Measurements from ENCODE around the gene U2AF1L4. TPM values are rescaled to one million over a fixed set of nuclear protein-coding genes. Genes with fewer than 3 reads are reported as not detected.

The U2AF1L4 gene
- total and polyA plus RNA-seq, 4 donors = 13.0 to 25.5 (median 17.8) TPM

- H3K9me3 ChIP-seq (ENCODE audit: control insufficient read depth in 4 of 4, insufficient read depth in 3 of 4, low read length in 3 of 4) = no peaks in the 10 kb centered on the region
- peaks cover 0 to 29% (median 20%) of the 10 kb centered on the region in 4 donors for H3K36me3 ChIP-seq (ENCODE audit: control insufficient read depth in 4 of 4, insufficient read depth in 4 of 4, low read length in 4 of 4)
- no peak overlapping the region for H3K4me3 ChIP-seq
- ATAC-seq (ENCODE audit: insufficient read depth, low FRiP score) (no peak), DNase-seq (no peak)
- TF ChIP-seq CTCF (IDR thresholded peaks at IDR 0.05; ENCODE audit: control extremely low read depth, extremely low read depth) = no peak
- no peaks in the 10 kb centered on the region for H3K27me3 ChIP-seq (ENCODE audit: control insufficient read depth in 3 of 3, insufficient read depth in 3 of 3, low read length in 2 of 3)
- H3K9ac ChIP-seq (ENCODE audit: insufficient read depth in 1 of 2, low read length in 2 of 2) = no peak overlapping the region
- H3K27ac ChIP-seq (ENCODE audit: low read depth in 1 of 2, low read length in 1 of 2) = no peak overlapping the region
- H3K4me1 ChIP-seq (ENCODE audit: control insufficient read depth in 5 of 5, insufficient read depth in 5 of 5, low read length in 5 of 5) = peaks cover 0 to 20% (median 6%) of the 10 kb centered on the region in 5 donors
- 83 to 89% methylated on average over 7 of the region's 7 CpGs for WGBS, 2 donors
These were observed 32.7 kb upstream of the U2AF1L4 start for GRCh38 chr19:35777961-35778360.

DNA sequence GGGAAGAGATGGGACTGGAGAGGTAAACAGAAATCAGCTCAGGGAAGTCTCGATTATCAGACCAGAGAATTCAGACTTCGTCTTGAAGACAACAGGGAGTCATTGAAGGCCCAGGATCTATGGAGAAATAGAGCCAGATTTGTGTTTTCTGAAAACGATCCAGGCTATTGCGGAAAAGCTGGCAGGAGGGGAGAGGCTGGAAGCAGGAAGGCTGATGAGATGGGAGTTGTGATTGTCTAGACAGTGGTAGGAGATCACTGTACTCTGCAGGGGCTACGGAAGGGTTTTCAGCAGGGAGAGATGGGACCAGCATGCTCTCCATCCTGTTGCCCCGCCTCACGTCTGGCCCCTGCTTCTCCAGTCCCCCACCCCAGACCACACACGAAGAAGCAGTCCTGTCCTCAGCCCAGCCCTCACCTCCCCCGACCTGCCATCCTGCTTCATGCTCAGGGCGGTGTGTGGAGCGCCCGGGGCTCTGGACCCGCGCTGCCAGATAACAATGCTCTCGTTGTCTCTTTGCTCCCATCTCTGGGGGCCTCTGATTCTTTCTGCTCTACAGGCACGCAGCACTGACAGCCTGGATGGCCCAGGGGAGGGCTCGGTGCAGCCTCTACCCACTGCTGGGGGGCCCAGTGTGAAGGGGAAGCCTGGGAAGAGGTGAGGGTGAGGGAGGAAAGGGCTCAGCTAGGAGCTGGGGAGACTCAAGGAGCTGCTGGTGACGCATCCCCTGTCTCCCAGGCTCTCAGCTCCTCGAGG is 32.0 kb upstream of the U2AF1L4 start:
- no peaks in the 10 kb centered on the region for H3K9me3 ChIP-seq (ENCODE audit: control insufficient read depth in 4 of 4, insufficient read depth in 3 of 4, low read length in 3 of 4)
- H3K9ac ChIP-seq (ENCODE audit: insufficient read depth in 1 of 2, low read length in 2 of 2) = peak overlapping the region in 1 of 2 donors; percentile 61
- no peaks in the 10 kb centered on the region for H3K27me3 ChIP-seq (ENCODE audit: control insufficient read depth in 3 of 3, insufficient read depth in 3 of 3, low read length in 2 of 3)
- no peak overlapping the region for H3K4me3 ChIP-seq
- TF ChIP-seq CTCF (IDR thresholded peaks at IDR 0.05; ENCODE audit: control extremely low read depth, extremely low read depth) = no peak
- peaks cover 0 to 20% (median 6%) of the 10 kb centered on the region in 5 donors for H3K4me1 ChIP-seq (ENCODE audit: control insufficient read depth in 5 of 5, insufficient read depth in 5 of 5, low read length in 5 of 5)
- DNase-seq (peak in 2 of 3 donors; percentile 17 to 51), ATAC-seq (ENCODE audit: insufficient read depth, low FRiP score) (no peak)
- H3K36me3 ChIP-seq (ENCODE audit: control insufficient read depth in 4 of 4, insufficient read depth in 4 of 4, low read length in 4 of 4) = peaks cover 0 to 24% (median 16%) of the 10 kb centered on the region in 4 donors
- no peak overlapping the region for H3K27ac ChIP-seq (ENCODE audit: low read depth in 1 of 2, low read length in 1 of 2)
- WGBS, 2 donors = 75 to 83% methylated on average over 18 to 19 of the region's 19 CpGs

- peak overlapping the region in 1 of 2 donors; percentile 61 for H3K9ac ChIP-seq (ENCODE audit: insufficient read depth in 1 of 2, low read length in 2 of 2)
These were observed 31.0 kb upstream of the U2AF1L4 start for GRCh38 chr19:35776102-35776788.

More at GRCh38 chr19:35776102-35776788, 31.0 kb upstream of the U2AF1L4 start:
- TF ChIP-seq CTCF (IDR thresholded peaks at IDR 0.05; ENCODE audit: control extremely low read depth, extremely low read depth) = no peak
- DNase-seq (peak in 1 of 3 donors; percentile 10), ATAC-seq (ENCODE audit: insufficient read depth, low FRiP score) (no peak)
- WGBS, 2 donors = 61% methylated on average over 13 of the region's 13 CpGs
- Histone ChIP-seq H3K4me1 (ENCODE audit: control insufficient read depth in 5 of 5, insufficient read depth in 5 of 5, low read length in 5 of 5) (peaks cover 0 to 20% (median 6%) of the 10 kb centered on the region in 5 donors), H3K36me3 (ENCODE audit: control insufficient read depth in 4 of 4, insufficient read depth in 4 of 4, low read length in 4 of 4) (peaks cover 0 to 15% (median 9%) of the 10 kb centered on the region in 4 donors), H3K9me3 (ENCODE audit: control insufficient read depth in 4 of 4, insufficient read depth in 3 of 4, low read length in 3 of 4) (no peaks in the 10 kb centered on the region), H3K27me3 (ENCODE audit: control insufficient read depth in 3 of 3, insufficient read depth in 3 of 3, low read length in 2 of 3) (no peaks in the 10 kb centered on the region), H3K27ac (ENCODE audit: low read depth in 1 of 2, low read length in 1 of 2) (peak overlapping the region in 1 of 2 donors; percentile 18), H3K4me3 (no peak overlapping the region)
